ENCODE data around the gene CCDC142. TPM values are rescaled to one million over a fixed set of nuclear protein-coding genes. Genes with fewer than 3 reads are reported as not detected.
A peak's percentile ranks its signal among the peaks of the same experiment; 100 is the strongest.
"Not testable (repeated sequence)": the region's sequence is repeated elsewhere in the genome, so short reads cannot be mapped to it uniquely, and the experiment has no call there.

The CCDC142 gene
- total RNA-seq, 1 experiment from 2014 or later: 10.7 TPM

DNA sequence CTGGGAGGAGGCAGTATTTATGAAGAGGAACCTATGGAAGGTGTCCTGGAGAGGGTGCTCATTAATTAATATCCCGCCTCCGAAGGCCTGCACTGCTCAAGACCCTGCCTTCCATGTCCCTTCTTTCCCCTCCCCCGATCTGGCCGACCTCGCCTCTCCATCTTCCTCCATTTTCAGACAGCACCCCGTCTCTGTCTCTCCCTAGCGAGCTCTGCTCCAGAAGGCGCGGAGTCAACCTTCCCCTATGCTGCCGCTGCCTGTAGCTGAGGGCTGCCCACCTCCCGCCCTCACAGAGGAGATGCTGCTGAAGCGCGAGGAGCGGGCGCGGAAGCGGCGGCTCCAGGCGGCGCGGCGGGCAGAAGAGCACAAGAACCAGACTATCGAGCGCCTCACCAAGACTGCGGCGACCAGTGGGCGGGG lies 25.7 kb downstream of the CCDC142 start:
- no peak for DNase-seq (ENCODE audit: low read depth)
- in situ Hi-C loops (cut with HindIII; ENCODE audit: low pct_unique_long_range_greater_than_20kb, low sequenced_read_pairs): no loop called here

DNA sequence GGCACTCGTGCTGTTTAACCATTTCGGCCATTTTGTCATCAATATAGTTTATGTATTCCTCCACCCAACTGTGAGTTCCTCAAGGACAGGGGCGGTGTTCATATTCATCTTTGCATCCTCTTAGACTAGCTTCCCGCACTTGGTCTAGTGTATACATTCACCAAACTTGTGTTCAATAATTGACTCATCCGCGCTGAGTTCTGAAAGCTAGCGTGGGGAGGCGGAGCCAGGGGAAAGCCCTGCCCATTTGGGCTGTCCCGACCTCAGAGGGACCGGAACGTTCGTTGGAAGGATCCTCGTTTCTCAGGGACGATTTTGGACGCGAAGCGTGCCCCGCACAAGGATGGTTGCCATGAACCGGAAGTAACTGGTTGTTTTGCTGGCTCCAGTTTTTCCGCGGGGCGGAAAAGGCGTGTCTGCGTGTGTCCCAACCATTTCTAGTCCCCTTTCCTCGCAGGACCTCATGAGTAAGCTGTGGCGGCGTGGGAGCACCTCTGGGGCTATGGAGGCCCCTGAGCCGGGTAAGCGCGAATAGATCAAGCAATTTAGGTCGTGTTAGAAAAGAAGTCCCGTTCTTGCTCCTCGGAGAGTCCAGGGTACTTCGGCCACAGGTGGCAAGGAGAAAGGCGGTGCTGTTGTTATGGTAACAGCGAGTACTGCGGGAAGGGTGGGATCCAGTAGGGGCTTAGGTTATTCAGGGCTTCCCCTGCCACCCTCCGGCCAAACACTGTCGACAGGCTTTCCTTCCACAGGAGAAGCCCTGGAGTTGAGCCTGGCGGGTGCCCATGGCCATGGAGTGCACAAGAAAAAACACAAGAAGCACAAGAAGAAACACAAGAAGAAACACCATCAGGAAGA lies 27.9 kb downstream of the CCDC142 start, which contains the start of gene INO80B:
Gene INO80B, plus strand, starts transcription at position 434 of the 858 bp plus-strand sequence. Its CDS starts 30 bp downstream, at position 464.
- in situ Hi-C loops (cut with HindIII; ENCODE audit: low pct_unique_long_range_greater_than_20kb, low sequenced_read_pairs): no loop called here
- peak; percentile 97 for DNase-seq (ENCODE audit: low read depth)

DNA sequence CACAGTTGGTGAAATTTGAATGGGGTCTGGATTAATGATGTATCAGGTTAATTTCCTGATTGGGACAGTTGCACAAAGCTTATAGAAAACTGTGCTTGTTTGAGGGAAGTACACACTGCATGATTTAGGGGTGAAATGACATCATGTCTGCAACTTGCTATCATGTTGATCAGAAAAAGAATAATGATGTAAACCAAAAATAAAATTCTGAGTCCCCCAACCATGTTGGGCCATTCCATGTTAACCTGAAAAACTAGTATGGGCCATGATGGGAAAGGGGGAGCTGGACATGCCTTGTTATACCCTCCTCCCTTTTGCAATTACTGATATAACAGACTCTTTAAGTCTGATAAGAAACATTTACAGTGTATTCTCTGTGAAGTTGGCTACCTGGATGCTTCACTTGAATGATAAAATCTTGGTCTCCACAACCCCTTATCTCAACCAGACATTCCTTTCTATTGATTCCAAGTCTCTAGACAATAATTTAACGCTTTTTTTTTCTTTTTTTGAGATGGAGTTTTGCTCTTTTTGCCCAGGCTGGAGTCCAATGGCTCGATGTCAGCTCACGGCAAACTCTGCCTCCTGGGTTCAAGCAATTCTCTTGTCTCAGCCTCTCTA lies 32.1 kb downstream of the CCDC142 start:
- no peak for DNase-seq (ENCODE audit: low read depth)
- in situ Hi-C loops (cut with HindIII; ENCODE audit: low pct_unique_long_range_greater_than_20kb, low sequenced_read_pairs): no loop called here

- in situ Hi-C loops (cut with HindIII; ENCODE audit: low pct_unique_long_range_greater_than_20kb, low sequenced_read_pairs): no loop called here
- no peak for DNase-seq (ENCODE audit: low read depth)
Observed at GRCh38 chr2:74448771-74449170, 34.0 kb downstream of the CCDC142 start.

DNA sequence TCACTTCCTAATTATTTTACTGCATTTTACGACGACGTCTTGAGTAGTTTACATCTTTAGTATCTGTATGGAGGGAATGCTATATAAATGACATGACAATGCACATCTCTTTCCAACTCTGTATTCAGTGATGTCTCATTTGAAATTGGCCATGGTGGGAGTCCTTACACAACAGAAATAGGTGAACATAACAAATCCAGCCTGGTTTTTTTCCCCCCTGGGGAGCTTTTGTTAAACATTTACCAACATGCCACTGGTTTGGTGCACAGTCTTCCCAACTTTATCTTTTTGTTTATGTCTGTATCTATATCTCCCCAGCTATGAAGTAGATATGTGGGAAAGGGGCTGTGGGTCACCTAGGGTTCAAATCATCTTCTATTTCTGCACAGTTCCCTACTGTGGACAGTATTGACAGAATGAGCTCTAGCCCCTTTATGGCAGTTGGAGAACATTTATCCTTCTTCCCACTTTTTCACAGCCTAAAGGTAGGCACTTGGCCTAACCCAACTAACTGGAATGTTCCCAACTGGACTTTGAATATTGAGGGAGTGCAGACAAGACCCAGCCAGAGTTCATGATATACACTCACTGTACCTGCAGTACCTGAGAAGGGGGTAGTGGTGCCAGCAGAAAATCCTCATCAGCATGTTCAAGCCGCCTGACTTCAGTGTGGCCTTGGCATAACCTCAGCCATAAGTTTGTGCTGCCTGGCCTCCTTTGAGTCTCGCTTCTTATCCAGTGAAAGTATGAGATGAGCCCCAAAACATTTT lies 35.4 kb downstream of the CCDC142 start:
- in situ Hi-C loops (cut with HindIII; ENCODE audit: low pct_unique_long_range_greater_than_20kb, low sequenced_read_pairs): no loop called here
- no peak for DNase-seq (ENCODE audit: low read depth)

DNA sequence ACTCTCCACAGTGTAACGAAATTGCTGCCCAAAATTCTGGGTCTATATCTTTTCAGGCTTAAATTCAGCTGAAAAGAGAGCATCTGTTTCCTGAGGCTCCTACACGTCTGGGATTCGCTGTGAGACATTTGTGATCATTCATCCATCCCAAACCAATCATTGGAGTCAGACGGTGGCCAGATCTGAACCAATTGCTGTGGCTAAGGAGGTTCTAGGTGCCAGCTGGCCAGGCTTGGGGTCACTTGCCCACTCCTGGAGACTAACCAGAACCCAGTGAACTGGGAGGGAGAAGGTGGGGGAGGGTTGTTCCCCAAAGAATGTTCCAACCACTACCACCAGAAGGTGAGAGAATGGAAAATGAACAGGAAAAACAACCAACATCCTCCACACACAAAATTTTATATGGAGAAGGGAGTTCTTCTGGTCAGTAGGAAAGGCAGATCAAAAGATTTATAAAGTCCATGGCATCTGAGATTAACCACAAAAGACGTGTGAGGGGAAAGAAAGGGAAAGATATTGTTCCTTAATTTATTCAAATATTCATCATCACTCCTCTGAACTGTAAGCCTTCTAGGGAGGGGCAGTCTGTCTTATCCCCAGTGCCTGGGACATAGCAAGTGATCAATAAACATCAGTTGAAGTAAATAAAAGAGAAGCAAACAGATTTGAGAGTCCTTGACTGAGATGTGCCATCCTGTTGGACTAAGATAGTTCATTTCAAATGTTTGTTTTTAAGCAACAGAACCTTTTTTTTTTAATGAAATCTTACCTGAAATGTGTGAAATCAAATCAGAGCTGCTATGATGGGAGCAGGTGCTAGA lies 38.1 kb downstream of the CCDC142 start:
- DNase-seq (ENCODE audit: low read depth): no peak
- in situ Hi-C loops (cut with HindIII; ENCODE audit: low pct_unique_long_range_greater_than_20kb, low sequenced_read_pairs): no loop called here

DNA sequence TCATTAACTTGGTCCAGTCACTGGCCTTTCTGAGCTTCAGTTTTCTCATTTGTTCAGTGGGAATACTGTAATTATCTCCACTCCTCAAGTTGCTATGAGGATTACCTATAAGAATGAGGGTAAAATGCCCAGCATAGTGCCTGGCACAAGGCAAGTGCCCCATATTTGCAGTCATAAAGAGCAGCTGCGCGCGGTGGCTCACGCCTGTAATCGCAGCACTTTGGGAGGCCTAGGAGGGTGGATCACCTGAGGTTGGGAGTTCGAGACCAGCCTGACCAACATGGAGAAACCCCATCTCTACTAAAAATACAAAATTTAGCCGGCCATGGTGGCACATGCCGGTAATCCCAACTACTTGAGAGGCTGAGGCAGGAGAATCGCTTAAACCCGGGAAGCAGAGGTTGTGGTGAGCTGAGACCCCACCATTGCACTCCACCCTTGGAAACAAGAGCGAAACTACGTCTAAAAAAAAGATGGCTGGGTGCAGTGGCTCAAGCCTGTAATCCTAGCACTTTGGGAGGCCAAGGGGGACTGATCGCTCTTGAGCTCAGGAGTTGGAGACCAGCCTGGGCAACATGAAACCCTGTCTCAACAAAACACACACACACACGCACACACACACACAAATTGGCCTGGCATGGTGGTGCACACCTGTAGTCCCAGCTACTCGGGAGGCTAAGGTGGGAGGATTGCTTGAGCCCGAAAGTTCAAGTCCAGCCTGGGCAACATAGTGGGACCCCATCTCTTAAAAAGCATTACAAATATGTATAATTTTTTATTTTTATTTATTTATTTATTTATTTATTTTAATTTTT lies 40.1 kb downstream of the CCDC142 start:
- DNase-seq (ENCODE audit: low read depth); in situ Hi-C loops (cut with HindIII; ENCODE audit: low pct_unique_long_range_greater_than_20kb, low sequenced_read_pairs): not testable (repeated sequence)

DNA sequence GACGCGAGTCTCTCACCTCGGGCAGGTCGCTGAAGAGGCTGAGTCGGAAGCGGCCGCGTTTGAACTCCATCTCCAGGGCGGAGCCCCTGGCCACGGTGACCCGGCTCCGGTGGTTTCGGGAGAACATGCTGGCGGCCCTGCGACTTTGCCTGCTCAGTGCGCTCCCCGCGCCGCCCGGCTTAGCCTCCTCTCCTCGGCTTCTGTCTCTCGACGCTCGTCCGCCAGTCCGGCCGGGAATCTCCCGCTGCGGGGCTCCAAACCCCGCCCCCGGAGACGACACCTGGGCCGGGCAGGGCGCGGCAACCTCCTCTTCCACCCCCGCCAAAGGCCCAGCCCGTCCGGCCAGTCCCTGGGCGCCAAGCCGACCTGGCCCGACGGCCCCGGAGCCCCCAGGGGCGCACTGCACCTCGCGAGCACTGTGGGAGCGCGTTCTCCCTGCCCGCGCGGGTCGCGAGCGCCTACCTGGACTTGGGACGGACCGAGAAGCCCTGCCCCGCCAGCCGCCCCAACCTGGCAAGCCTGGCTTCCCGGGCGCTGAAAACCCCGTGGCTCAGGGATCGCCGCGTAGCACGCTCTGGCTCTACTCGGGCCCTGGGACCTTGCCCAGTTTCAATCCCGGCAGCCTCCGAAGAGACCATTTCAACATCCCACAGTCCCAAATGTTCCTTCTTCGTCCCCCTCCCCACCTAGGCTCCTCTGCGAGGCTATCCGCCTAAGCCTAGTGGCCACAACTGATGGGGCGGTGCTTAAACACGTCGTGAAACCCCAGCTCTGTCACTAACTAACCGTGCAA lies 40.9 kb downstream of the CCDC142 start, which contains the start of gene RTKN:
Gene RTKN, minus strand, starts transcription at position 248 of the 793 bp plus-strand sequence. Its CDS starts 121 bp downstream, at position 127.
- in situ Hi-C loops (cut with HindIII; ENCODE audit: low pct_unique_long_range_greater_than_20kb, low sequenced_read_pairs): no loop called here
- DNase-seq (ENCODE audit: low read depth): peak; percentile 89

- in situ Hi-C loops (cut with HindIII; ENCODE audit: low pct_unique_long_range_greater_than_20kb, low sequenced_read_pairs): no loop called here
Observed at GRCh38 chr2:74441170-74441689, 41.6 kb downstream of the CCDC142 start.

DNA sequence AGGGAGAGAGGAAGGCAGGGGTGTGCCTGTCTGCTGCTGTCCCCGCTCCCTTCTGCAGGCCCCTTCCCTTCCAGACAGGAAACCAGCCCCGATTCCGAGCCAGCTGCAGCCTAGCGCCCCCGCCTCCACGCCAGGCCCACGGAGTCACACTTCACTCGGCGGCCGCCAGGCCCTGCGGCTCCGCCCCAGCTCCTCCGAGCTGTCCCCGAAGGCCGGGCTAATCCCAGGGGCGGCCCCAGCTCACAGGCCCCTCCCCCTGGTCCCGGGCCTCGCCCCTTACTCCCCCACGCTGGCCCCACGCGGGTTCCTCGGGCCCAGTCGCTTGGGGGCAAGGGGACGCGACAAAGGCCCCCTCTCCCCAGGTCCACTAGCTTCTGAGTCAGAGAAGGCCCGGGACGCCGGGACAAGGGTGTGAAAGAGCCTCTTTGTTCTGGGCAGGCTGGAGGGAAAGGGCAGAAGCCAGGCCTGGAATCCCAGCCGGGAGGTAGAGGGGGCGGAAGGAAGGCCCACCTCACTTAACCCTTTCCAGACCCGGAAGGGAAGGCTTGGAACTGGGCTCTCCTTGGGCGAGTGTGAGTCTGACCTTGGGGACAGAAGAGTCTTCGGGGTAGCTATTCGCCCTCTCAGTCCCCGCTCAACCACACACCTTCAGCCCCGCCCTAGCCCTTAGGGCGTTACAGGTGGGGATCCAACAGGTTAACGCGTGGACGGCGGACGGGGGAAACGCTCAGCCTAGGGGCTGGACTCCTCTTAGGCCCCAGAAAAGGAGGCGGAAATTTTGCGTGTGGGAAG lies 42.2 kb downstream of the CCDC142 start:
- peak; percentile 89 for DNase-seq (ENCODE audit: low read depth)
- in situ Hi-C loops (cut with HindIII; ENCODE audit: low pct_unique_long_range_greater_than_20kb, low sequenced_read_pairs): no loop called here

More at GRCh38 chr2:74441170-74441689, 41.6 kb downstream of the CCDC142 start:
- DNase-seq (ENCODE audit: low read depth): no peak

DNA sequence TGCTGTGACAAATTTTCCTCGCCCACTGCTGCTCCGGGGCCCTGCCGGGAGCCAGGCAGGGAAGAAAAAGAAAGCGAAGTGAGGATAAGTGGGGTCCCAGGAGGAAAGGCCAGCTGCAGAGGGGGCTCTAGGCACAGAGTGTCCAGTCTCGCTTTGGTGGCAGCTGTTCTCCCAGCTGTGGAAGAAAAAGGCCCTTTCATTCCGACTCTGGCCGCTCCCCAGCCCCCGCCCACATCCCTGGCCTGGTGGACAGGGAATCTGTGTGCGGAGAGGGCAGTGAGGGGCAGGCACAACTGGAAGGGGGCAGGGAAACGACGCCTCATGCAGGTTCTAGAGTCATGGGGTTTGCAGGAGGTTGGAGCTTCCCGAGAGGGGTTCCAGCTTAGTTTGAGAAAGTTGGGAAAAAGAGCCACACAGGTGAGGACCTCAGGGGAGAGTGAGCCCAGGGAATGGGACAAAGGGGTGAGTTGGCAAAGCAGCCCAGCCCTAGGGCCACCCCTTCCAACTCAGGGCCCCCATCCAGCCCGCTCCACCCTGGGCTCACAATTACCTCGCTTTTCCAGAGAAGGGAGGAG lies 42.9 kb downstream of the CCDC142 start:
- in situ Hi-C loops (cut with HindIII; ENCODE audit: low pct_unique_long_range_greater_than_20kb, low sequenced_read_pairs): no loop called here
- no peak for DNase-seq (ENCODE audit: low read depth)

DNA sequence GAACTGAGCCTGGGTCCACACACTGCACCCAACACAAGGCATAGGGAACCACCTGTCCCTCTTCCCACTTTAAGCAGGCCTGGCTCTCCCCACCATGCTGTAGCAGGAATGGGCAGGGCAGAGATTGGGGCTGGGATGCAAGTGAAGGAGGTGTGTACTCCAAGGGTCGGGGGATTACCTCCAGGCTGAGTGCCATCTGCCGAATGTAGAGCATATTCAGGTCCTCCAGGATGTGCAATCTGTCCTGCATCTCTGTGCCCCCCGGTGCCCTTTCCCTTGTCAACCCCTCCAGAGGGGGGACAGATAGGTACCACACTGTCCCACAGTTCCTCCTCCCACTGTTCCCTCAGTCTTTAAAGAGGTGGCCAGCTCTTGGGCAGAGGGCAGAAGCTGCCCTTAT lies 43.4 kb downstream of the CCDC142 start:
- DNase-seq (ENCODE audit: low read depth): no peak
- in situ Hi-C loops (cut with HindIII; ENCODE audit: low pct_unique_long_range_greater_than_20kb, low sequenced_read_pairs): no loop called here

DNA sequence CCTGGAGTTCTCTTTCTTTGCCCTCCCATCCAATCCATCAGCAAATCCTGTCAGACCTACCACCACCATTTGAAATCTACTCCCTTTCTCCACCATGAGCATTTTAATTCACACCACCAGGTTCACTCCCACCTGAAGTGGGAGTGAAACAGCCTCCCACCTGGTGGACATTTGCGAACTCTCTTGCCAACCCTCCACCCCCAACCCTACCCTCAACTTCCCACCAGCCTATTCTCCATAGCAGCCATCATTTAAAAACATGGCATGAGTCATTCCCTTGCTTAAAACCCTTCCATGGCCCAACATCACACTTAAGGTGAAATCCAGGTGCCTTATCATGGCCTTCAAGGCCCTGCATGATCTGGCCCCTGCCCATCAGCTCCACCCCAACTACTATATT lies 44.5 kb downstream of the CCDC142 start:
- no peak for DNase-seq (ENCODE audit: low read depth)
- in situ Hi-C loops (cut with HindIII; ENCODE audit: low pct_unique_long_range_greater_than_20kb, low sequenced_read_pairs): no loop called here

DNA sequence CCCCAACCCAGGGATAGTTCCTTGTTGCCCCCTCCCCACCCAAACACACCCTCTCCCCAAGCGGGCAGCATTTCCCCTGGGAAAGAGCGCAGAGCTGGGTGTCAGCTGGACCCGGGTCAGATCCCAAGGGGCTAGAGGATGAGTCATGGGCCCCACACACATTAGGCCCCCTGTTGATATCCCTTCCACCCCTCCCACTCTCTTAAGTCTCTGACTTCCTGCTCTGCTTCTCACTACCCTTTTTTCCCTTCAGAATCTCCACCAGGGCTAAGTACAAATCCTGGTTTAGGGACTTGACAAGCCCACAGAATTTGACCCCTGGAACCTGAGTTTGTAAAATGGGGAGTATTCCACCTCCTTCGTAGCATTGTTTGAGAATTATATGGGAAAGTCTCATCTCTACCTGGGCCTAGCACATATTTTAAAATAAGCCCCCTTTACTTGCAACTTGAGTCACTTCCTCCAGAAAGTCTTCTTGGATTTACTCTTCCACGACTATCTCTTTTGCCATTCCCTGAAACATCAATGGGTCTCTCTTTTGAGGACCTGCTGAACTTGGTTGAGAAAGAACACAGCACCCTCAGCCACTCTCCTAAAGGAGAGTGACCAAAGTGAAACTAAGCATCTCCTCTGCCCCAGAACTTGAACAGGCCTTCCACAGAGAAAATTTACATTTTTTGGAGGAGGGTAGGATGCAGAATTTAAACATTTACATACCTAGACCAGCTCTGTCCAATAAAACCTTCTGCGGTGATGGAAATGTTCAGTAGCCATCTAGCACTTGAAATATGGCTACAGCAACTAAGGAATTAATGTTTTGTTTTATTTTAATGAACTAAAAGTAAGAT lies 45.7 kb downstream of the CCDC142 start:
- DNase-seq (ENCODE audit: low read depth): no peak
- in situ Hi-C loops (cut with HindIII; ENCODE audit: low pct_unique_long_range_greater_than_20kb, low sequenced_read_pairs): no loop called here

Measured in Caki2 (cell line).